Measurements from ENCODE around the gene BBS5.

- TF ChIP-seq CTCF (IDR thresholded peaks at IDR 0.05 in 8 of 11, conservative IDR thresholded peaks at IDR 0.05 in 3 of 11) (no peak), POLR2A (IDR thresholded peaks at IDR 0.05) (no peak), POLR2AphosphoS5 (IDR thresholded peaks at IDR 0.05) (no peak)
Observed at GRCh38 chr2:169476459-169476858, 2.8 kb upstream of the BBS5 start.
